ENCODE data around the gene ANO10.

DNA sequence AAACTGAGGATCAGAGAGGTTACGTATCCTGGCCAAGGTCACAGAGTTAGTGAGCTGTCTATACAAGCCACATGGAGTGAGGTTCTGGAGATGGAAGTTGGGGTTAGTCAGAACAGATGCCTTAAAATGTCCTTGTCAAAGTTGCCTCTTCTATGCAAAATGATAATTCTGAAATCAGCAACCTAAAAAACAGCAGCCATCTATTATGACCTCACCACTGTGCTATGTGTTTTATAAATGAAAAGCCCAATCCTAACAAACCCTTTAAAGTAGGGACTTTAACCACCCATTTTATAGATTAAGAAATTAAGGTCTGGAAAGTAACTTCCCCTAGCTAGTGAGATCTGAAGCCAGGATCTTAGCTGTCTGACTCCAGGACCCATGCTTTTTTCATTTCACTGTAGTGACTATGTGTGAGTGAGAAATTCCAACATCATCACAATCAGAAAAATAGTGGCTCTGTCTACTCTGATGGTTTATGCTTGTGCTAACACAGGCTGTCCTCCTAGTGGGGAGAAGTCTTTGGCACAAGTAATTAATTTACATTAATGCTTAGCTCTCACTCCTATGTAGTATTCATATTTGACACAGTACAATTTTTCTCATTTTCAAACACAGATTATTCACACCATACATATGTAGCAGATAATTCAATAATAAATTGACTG, 143.6 kb downstream of the ANO10 start:
- TF ChIP-seq, protein P1, sequence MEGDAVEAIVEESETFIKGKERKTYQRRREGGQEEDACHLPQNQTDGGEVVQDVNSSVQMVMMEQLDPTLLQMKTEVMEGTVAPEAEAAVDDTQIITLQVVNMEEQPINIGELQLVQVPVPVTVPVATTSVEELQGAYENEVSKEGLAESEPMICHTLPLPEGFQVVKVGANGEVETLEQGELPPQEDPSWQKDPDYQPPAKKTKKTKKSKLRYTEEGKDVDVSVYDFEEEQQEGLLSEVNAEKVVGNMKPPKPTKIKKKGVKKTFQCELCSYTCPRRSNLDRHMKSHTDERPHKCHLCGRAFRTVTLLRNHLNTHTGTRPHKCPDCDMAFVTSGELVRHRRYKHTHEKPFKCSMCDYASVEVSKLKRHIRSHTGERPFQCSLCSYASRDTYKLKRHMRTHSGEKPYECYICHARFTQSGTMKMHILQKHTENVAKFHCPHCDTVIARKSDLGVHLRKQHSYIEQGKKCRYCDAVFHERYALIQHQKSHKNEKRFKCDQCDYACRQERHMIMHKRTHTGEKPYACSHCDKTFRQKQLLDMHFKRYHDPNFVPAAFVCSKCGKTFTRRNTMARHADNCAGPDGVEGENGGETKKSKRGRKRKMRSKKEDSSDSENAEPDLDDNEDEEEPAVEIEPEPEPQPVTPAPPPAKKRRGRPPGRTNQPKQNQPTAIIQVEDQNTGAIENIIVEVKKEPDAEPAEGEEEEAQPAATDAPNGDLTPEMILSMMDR (IDR thresholded peaks at IDR 0.05; ENCODE audit: borderline replicate concordance, extremely low read depth, low read length, poor library complexity, severe bottlenecking) = no peak
- TF ChIP-seq EZH2 (IDR thresholded peaks at IDR 0.05; ENCODE audit: borderline replicate concordance, low read depth, low read length, severe bottlenecking) = no peak

All from DND-41 (cell line).